ENCODE results near the gene SLC28A3.

Gene SLC28A3

GRCh38 chr9:84343111-84343521 lies 2.6 kb upstream of the SLC28A3 start:
- no peak for DNase-seq (ENCODE audit: low read depth in 2 of 2)

- no peak for DNase-seq (ENCODE audit: low read depth in 2 of 2)
Observed at GRCh38 chr9:84339962-84340361, 596 bp downstream of the SLC28A3 start.

DNA sequence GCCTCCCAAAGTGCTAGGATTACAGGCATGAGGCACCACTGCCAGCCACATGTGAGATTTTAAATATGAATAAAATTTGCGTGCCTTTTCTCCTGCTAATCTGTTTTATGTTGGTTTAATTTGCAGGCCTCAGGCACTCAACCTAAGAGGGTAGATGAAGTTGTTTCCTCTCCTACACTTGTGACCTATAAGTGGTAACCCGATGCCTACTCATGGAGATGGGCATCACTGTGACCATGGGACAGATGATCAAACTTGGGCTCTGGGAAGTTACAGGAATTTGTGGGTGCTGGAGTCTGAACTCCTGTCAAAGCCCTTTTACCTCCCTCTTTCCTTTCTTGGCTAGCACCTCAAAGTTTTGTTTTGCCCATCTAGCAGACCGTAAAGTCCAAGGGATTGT lies 1.1 kb downstream of the SLC28A3 start:
- DNase-seq (ENCODE audit: low read depth in 2 of 2): no peak

DNA sequence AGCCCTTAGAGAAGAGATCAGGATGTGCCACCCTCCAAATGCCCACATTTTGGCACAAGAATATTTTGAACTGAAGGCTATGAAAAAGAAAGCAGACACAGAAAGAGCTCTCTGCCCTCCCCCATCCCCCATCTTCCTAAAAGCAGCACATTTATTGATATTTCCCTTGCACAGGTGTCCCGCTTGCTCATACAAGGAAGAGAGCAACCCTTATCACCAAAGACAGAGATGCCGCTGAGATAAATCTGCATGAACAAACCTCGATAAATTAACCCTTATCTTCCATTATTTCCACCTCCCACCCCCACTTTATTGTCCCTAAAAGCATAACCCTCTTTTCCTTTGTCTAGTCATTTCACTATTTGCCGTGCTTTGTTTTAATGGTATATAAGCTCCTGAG lies 1.8 kb downstream of the SLC28A3 start:
- DNase-seq (ENCODE audit: low read depth in 2 of 2): no peak

GRCh38 chr9:84337252-84337651 lies 3.3 kb downstream of the SLC28A3 start:
- DNase-seq (ENCODE audit: low read depth in 2 of 2): no peak

GRCh38 chr9:84331119-84331809 lies 9.3 kb downstream of the SLC28A3 start:
- no peak for DNase-seq (ENCODE audit: low read depth in 2 of 2)

GRCh38 chr9:84330246-84330645 lies 10.3 kb downstream of the SLC28A3 start:
- no peak for DNase-seq (ENCODE audit: low read depth in 2 of 2)

DNA sequence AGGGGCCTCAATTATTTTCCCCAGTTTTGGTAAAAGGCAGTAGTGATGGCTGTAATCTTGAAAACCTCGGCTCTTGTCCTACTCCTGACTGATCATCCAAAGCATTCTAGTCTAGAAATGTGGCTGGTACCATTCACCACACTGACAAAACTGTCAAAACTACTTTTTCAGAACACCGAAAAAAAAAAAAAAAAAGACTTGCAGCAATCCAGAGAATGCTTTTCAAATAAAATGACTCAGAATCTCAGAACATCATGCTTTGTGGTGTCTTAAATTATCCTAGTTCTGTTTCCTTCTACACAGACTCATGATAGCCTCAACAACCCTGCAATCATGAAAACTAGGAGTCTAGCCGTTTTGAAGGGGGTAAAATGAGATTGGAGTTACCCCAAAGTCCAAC lies 13.4 kb downstream of the SLC28A3 start:
- DNase-seq (ENCODE audit: low read depth in 2 of 2): no peak

DNA sequence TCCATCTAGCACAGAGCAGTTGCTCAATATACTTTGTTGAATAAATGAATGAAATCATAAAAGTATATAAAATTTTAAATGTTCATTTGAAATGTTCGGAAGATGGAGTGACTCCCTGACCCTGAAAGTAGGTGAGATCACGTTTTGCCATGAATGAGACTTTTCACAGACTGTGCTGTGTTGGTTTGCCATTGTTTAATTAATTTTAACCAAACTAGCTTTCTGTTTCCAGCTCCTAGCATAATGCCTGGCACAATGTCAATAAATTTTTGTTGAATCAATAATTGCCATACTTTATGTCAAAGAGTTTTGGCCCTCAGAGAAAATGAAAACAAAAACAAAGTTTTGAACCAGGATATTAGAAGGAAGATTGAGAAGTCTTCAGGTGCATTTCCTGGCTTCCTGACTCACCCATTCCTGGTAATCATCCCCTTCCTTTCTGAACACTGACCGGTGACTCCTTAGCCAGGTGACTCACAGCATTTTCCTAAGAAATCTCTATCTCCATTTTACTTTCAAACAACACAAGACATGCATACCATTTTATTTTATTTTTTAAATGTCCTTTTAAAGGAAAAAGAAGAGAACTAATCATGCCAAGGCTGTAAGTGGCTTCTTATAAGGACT lies 15.1 kb downstream of the SLC28A3 start:
- no peak for DNase-seq (ENCODE audit: low read depth in 2 of 2)

DNA sequence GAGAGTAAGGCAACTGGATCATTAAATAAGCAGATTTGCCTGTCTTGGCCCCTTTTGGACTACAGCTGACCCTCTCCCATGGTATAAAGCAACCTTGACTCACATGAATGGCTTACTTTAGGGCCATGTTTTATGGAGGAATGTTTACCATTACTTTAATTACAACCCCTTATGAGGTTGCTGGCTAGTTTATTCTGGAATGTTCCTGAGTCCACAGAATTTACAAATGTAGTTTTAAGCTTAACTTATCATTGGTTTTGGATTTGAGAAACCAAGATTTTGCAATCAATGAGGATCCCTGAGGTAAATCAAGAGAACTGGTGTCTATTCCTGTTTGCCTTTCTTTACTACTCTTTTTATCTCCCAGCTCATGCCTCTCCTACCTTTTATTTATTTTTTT lies 15.7 kb downstream of the SLC28A3 start:
- no peak for DNase-seq (ENCODE audit: low read depth in 2 of 2)

GRCh38 chr9:84323858-84324257 lies 16.7 kb downstream of the SLC28A3 start:
- DNase-seq (ENCODE audit: low read depth in 2 of 2): no peak

DNA sequence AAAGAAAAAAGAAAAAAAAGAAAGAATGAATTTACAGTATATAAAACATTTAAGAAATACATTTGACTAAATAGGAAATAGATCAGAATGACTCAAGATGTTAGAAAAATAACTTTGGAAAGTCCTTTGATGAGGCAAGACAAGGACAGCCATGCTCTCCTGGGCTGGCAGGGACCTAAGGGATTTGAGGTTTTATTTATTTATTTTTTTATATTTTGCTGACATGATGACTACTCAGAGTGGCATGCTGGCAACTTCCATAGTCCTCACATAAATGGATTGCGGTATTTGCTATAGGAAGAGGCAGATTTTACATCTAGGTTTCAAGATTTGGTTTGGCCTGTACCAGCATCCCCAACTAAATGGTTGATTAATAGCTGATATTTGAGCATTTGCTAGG lies 17.7 kb downstream of the SLC28A3 start:
- no peak for DNase-seq (ENCODE audit: low read depth in 2 of 2)

DNA sequence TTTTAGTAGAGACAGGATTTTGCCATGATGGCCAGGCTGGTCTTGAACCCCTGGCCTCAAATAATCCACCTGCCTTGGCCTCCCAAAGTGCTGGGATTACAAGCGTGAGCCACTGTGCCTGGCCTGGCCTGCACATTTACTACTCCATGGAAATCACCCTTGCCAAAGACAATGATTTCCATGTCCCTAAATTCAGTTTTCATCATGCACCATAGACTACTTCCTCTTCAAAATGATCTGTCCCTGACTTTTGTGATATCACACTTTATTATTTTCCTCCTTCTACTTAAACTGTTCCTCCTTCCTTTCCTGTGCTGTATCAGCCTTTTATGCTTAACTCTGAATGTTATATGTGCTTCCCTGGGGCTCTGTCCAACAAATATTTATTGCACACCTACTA lies 20.3 kb downstream of the SLC28A3 start:
- no peak for DNase-seq (ENCODE audit: low read depth in 2 of 2)

DNA sequence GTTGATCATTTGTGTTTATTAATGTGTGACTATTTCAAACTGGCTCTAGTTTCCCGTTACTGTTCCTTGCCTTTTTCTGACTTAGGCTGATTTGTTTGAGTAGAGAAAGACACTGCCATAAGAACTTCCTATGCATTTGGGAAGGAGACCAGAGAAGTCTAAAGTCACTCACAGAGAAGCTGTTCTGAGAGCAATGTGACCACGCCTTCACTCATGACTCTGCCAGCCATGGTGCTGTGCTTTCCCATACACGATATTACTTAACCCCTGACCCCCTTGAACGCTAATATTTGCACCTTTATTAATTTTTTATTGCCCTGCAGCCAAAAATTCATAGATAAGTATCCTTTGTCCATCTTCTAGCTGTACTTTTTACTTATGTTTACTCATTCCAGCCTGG lies 20.9 kb downstream of the SLC28A3 start:
- DNase-seq (ENCODE audit: low read depth in 2 of 2): no peak

DNA sequence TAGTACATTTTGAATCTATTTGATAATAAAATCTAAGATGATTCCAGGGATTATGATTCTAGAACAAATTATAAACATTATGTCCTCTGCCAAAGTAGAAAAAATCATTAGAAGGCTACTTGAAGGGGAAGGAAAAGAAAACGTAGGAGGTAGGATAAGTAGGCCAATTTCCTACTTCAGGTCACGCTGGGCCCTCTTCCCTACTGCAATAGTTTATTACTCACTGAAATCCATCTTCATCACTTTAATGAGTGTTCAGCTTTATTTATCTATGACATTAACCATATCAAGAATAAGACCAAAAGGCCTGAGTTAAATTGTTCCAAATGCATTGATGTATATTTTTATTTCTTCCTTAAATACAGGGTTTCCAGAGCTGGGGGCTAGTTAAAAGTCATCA lies 21.6 kb downstream of the SLC28A3 start:
- DNase-seq (ENCODE audit: low read depth in 2 of 2): no peak

DNA sequence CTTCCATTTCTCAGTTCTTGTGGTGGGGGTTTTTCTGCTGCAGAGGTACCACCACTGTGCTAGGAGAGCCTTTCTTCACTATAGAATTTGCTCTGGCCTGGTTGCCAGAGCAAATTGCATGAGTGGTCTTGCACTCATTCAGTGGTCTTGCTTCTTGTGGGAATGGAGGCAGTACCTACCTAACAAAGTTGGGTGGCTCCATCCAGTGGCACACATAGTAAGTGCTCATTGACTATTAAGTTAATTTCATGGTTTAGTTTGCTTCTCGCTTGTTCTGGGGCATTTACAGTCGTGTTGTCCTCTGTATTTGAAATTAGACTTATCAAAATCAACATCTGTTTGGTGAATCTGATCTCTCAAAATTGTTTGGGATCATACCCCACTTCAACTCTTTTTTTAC lies 23.0 kb downstream of the SLC28A3 start:
- DNase-seq (ENCODE audit: low read depth in 2 of 2): no peak

DNA sequence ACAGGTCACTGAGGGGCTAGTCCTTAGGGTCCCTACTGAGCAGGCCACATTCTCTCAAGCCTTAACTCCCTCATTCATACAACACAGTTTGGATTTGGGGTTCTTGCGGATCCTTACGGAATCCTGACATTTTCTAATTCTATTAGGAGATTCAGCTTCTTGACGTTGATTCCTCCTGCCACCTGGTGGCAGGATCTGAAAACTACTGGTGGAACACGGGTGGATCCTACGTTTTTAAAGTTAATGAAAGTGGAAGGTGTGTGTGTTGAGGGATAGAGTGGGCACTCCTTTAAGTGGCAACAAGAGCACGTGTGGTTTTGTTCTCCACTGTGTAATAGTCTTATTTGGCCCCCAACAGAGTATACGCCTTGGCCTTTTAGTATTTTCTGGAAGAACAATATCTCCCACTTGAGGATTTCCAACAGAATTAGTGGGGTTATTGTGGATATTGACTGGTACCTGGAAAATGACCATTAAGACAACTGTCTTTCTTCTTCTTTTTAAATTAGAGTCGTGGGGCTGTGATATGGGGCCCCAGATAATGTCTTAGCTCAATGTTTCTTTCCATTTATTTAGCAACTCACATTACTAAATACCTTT lies 25.2 kb downstream of the SLC28A3 start:
- DNase-seq (ENCODE audit: low read depth in 2 of 2): peak; percentile 32 to 35

GRCh38 chr9:84314306-84314705 lies 26.3 kb downstream of the SLC28A3 start:
- no peak for DNase-seq (ENCODE audit: low read depth in 2 of 2)

DNA sequence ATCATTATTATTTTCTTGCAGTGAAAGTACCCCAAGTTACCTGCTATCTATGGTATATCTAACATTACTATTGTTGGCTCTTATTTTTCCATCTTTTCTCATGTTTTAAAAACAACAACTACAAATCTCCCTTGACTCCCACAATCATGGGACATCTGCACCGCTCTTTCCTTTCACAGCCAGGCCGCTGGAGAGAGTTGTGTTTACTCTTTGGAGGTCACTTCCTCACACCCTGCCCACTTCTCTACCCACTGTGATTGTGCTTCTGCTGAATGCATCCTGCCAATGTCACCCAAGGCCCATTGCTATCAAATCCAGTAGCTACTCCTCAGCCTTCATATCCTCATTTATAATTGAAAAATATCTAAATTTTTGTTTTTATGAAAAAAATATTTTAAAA lies 29.7 kb downstream of the SLC28A3 start:
- no peak for DNase-seq (ENCODE audit: low read depth in 2 of 2)

GRCh38 chr9:84305497-84306131 lies 34.9 kb downstream of the SLC28A3 start:
- DNase-seq (ENCODE audit: low read depth in 2 of 2): no peak

DNA sequence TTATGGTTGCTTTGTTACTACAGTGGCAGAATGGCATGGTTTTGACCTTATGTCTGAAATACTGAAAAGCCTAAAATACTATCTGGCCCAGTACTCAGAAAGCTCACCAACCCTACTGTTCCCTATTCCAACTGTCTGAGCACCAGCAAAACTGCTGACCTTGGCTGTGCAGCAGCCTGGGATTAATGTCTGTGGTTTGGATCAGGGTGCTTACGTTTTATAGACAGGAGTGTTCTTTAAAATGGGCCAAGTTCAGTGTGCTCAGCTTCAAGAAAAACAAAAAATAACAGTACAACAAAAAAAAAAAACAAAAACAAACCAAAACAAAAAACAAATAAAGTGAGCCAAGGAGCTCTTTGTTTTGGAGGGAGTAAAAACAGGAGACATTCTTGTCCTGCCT lies 36.4 kb downstream of the SLC28A3 start:
- no peak for DNase-seq (ENCODE audit: low read depth in 2 of 2)

DNA sequence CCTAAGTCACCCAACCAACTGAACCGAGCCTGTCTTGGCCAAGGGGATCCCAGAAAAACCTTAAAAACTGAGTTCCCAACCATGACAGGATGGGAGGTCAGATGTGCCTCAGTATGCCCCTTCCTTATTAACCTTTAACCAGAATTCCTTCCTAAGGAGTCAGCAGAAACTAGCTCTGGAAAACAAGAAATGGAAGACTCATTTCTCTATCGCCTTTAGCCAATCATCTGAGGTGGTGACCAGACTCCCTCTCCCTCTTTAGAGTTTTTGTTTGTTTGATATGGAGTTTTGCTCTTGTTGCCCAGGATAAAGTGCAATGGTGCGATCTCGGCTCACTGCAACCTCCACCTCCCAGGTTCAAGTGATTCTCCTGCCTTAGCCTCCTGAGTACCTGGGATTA lies 37.5 kb downstream of the SLC28A3 start:
- DNase-seq (ENCODE audit: low read depth in 2 of 2): no peak

GRCh38 chr9:84301851-84302250 lies 38.7 kb downstream of the SLC28A3 start:
- no peak for DNase-seq (ENCODE audit: low read depth in 2 of 2)
